ENCODE results near the gene ZFTA.

DNA sequence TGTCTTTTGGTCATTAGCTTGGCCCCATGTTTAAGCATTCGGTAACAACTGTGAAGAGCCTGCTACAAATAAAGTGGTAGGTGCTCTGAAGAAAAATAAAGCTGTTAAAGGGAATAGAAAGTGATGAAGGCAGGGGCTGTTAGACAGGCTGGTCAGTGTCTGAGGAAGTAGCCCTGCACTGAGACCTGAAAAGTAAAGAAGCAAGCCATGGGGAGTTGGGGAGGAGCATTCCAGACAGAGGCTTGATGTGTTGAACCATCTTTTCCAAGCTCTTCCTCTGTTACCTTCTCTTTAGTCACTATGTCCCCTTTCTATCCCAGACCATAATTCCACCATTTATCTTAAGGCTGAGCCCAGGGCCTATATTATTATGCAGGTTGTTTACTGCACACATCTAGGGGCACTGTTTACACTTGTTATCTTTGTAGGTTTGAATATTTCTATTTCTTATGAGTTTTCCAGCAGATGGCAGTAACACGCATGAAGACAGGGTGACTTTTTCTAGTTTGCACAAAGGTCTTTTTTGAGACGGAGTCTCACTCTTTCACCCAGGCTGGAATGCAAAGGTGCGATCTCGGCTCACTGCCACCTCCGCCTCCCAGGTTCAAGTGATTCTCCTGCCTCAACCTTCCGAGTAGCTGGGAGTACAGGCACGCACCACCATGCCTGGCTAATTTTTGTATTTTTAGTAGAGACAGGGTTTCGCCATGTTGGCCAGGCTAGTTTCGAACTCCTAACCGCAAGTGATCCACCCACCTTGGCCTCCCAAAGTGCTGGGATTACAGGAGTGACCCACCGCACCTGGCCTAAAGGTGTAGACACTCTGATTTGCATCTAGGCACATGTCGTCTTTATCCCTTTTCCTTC is 23.0 kb downstream of the ZFTA start:
- TF ChIP-seq, protein P1, sequence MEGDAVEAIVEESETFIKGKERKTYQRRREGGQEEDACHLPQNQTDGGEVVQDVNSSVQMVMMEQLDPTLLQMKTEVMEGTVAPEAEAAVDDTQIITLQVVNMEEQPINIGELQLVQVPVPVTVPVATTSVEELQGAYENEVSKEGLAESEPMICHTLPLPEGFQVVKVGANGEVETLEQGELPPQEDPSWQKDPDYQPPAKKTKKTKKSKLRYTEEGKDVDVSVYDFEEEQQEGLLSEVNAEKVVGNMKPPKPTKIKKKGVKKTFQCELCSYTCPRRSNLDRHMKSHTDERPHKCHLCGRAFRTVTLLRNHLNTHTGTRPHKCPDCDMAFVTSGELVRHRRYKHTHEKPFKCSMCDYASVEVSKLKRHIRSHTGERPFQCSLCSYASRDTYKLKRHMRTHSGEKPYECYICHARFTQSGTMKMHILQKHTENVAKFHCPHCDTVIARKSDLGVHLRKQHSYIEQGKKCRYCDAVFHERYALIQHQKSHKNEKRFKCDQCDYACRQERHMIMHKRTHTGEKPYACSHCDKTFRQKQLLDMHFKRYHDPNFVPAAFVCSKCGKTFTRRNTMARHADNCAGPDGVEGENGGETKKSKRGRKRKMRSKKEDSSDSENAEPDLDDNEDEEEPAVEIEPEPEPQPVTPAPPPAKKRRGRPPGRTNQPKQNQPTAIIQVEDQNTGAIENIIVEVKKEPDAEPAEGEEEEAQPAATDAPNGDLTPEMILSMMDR (IDR thresholded peaks at IDR 0.05): no peak
- no peak for TF ChIP-seq POLR2A (IDR thresholded peaks at IDR 0.05)
- no peak for TF ChIP-seq EP300 (IDR thresholded peaks at IDR 0.05)

All from gastroesophageal sphincter (tissue), 3 donors.